A673 (cell line): ENCODE results near the gene PATL1. TPM values are rescaled to one million over a fixed set of nuclear protein-coding genes. Genes with fewer than 3 reads are reported as not detected.

Experiments
- BruUV-seq: library from RNA; stranded (reverse); fragments of 400-500 nt; replicated peaks from 2 replicates; lab custom pipeline; 2021; lab: Mats Ljungman, UMichigan
- CTCF ChIA-PET: fragments of 300-600 bp; sonication (Branson Sonifier 250); formaldehyde crosslinking; loops from one replicate; lab custom pipeline; 2022; ENCODE audit warnings: antibody characterized with exemption; lab: Charles Lee
- POLR2A ChIA-PET: fragments of 300-600 bp; sonication (Branson Sonifier 250); formaldehyde crosslinking; loops from one replicate; lab custom pipeline; 2022; ENCODE audit warnings: antibody characterized with exemption; ENCODE audit not compliant: low non-redundant PET; lab: Charles Lee
- DNase-seq: peaks from one replicate; pipeline ENCODE4 v3.0.0-alpha.2; 2015; ENCODE audit warnings: low spot score
- H3K27ac ChIP-seq: fragments of 200-600 bp; sonication (generic); 2 replicates; pipeline ENCODE4 v1.5.1; 2016; ENCODE audit warnings: mixed run types, low read depth, mild to moderate bottlenecking, mixed read lengths, antibody characterized with exemption, low read length; ENCODE audit not compliant: poor library complexity, severe bottlenecking
- H3K27me3 ChIP-seq: fragments of 200-600 bp; sonication (generic); replicated peaks from 2 replicates; pipeline ENCODE4 v1.6.1; 2017; ENCODE audit warnings: mixed run types, low read depth, mild to moderate bottlenecking, mixed read lengths, antibody characterized with exemption, low read length; ENCODE audit not compliant: insufficient read depth, poor library complexity
- H3K36me3 ChIP-seq: fragments of 200-600 bp; sonication (generic); 2 replicates; pipeline ENCODE4 v1.6.1; 2016; ENCODE audit warnings: mixed run types, mild to moderate bottlenecking, mixed read lengths, antibody characterized with exemption, low read length; ENCODE audit not compliant: insufficient read depth, poor library complexity, severe bottlenecking
- H3K4me1 ChIP-seq: fragments of 200-600 bp; sonication (generic); 2 replicates; pipeline ENCODE4 v1.6.1; 2017; ENCODE audit warnings: mixed run types, mild to moderate bottlenecking, mixed read lengths, antibody characterized with exemption, low read length; ENCODE audit not compliant: insufficient read depth, poor library complexity, severe bottlenecking
- H3K4me3 ChIP-seq: fragments of 200-600 bp; sonication (generic); 2 replicates; pipeline ENCODE4 v1.5.1; 2016; ENCODE audit warnings: low read depth, mixed run types, mild to moderate bottlenecking, mixed read lengths, low read length; ENCODE audit not compliant: poor library complexity, severe bottlenecking
- H3K9me3 ChIP-seq: fragments of 200-600 bp; sonication (generic); 2 replicates; pipeline ENCODE4 v1.6.1; 2016; ENCODE audit warnings: mixed run types, low read depth, mild to moderate bottlenecking, mixed read lengths, antibody characterized with exemption, low read length; ENCODE audit not compliant: poor library complexity, severe bottlenecking
- EZH2 ChIP-seq: fragments of 200-600 bp; sonication (generic); IDR thresholded peaks from 2 replicates; pipeline ENCODE4 v1.6.1; 2017; ENCODE audit warnings: borderline replicate concordance, low read depth, mild to moderate bottlenecking, mixed read lengths, antibody characterized with exemption, low read length; ENCODE audit not compliant: poor library complexity, severe bottlenecking
- intact Hi-C: fragments of 100-400 bp; cut with micrococcal nuclease; formaldehyde crosslinking; loops from one replicate; pipeline ENCODE4 v1.10.0; 2022; ENCODE audit not compliant: unreplicated experiment
- total RNA-seq: library from RNA; stranded (reverse); gene quantifications from 2 replicates; pipeline ENCODE4 v1.2.3, GENCODE V29; 2021
- TF ChIP-seq, protein P1 (sequence below): fragments of 300-800, 200-600 bp; sonication (generic); conservative IDR thresholded peaks from 2 replicates; pipeline ENCODE4 v1.5.1; 2017; ENCODE audit warnings: low read depth, mild to moderate bottlenecking, antibody characterized with exemption, low read length, moderate library complexity, mixed read lengths

PATL1 gene
- total RNA-seq, 1 experiment from 2014 or later, result 78.9 TPM

DNA sequence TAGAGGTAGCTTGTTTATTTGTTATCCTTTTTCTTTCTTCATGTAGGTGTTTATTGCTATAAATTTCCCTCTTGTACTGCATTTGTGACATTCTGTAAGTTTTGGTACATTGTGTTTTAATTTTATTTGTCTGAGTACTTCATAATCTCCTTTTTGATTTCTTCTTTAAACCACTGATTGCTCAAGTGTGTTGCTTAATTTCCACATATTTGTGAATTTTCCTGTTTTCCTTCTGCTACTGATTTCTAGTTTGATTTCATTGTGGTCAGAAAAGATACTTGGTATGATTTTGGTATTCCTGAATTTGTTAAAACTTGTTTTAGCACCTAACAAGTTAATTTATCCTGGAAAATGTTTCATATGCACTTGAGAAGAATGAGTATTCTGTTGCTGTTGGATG lies 29.7 kb upstream of the PATL1 start:
- intact Hi-C loops, result no loop called here
- no peak for TF ChIP-seq EZH2
- TF ChIP-seq, protein P1, sequence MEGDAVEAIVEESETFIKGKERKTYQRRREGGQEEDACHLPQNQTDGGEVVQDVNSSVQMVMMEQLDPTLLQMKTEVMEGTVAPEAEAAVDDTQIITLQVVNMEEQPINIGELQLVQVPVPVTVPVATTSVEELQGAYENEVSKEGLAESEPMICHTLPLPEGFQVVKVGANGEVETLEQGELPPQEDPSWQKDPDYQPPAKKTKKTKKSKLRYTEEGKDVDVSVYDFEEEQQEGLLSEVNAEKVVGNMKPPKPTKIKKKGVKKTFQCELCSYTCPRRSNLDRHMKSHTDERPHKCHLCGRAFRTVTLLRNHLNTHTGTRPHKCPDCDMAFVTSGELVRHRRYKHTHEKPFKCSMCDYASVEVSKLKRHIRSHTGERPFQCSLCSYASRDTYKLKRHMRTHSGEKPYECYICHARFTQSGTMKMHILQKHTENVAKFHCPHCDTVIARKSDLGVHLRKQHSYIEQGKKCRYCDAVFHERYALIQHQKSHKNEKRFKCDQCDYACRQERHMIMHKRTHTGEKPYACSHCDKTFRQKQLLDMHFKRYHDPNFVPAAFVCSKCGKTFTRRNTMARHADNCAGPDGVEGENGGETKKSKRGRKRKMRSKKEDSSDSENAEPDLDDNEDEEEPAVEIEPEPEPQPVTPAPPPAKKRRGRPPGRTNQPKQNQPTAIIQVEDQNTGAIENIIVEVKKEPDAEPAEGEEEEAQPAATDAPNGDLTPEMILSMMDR, result no peak
- ChIA-PET POLR2A (no interaction called here), CTCF (no interaction called here)
- no peak for DNase-seq
- no peak overlapping the region for H3K4me3 ChIP-seq
- H3K36me3 ChIP-seq, result no peaks in the 10 kb centered on the region
- BruUV-seq, result no TSS peak
- H3K4me1 ChIP-seq, result no peaks in the 10 kb centered on the region
- no peak overlapping the region for H3K27ac ChIP-seq
- H3K9me3 ChIP-seq, result peaks cover under 1% of the 10 kb centered on the region
- H3K27me3 ChIP-seq, result no peaks in the 10 kb centered on the region

- H3K9me3 ChIP-seq, result peaks cover 12% of the 10 kb centered on the region
- CTCF ChIA-PET, result no interaction called here
Measured at GRCh38 chr11:59692915-59693314, 24.1 kb upstream of the PATL1 start.

DNA sequence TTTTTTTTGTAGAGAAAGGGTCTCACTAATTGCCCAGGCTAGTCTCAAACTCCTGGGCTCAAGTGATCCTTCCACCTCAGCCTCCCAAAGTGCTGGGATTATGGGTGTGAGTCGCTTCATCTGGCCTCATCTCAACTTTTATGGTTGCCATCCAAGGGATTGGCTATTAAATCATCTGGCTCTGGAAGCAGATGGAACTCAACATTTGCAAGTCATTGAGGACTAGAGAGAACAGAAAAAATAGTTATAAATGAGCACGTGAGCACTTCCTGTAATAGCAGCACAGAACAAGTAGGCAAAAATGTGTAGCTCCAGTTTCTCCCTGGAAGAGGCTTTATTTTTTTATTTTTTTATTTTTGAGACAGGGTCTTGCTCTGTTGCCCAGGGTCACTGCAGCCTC lies 22.3 kb upstream of the PATL1 start:
- H3K27ac ChIP-seq, result no peak overlapping the region
- CTCF ChIA-PET, result interaction anchor here (0.6 kb wide), 1 partner anchor 161 kb away, joined by 8 read pairs; no protein-coding TSS in a partner anchor
- H3K4me3 ChIP-seq, result no peak overlapping the region
- no peak for DNase-seq
- no peaks in the 10 kb centered on the region for H3K36me3 ChIP-seq
- TF ChIP-seq, protein P1, result no peak
- no peak for TF ChIP-seq EZH2
- no peaks in the 10 kb centered on the region for H3K27me3 ChIP-seq
- intact Hi-C loops, result no loop called here
- BruUV-seq, result no TSS peak
- POLR2A ChIA-PET, result interaction anchor here (0.6 kb wide), 1 partner anchor 265 kb away, joined by 3 read pairs; the partner anchor contains the start of gene OR5A2
- H3K9me3 ChIP-seq, result peaks cover 12% of the 10 kb centered on the region
- H3K4me1 ChIP-seq, result no peaks in the 10 kb centered on the region

More at GRCh38 chr11:59692915-59693314, 24.1 kb upstream of the PATL1 start:
- Histone ChIP-seq H3K4me1 (no peaks in the 10 kb centered on the region), H3K27ac (no peak overlapping the region), H3K36me3 (no peaks in the 10 kb centered on the region), H3K27me3 (no peaks in the 10 kb centered on the region), H3K4me3 (no peak overlapping the region)
- no peak for TF ChIP-seq EZH2
- TF ChIP-seq, protein P1, result no peak
- intact Hi-C loops, result no loop called here
- BruUV-seq, result no TSS peak
- POLR2A ChIA-PET, result no interaction called here
- no peak for DNase-seq
